Measurements from ENCODE around the gene CPEB1. TPM values are rescaled to one million over a fixed set of nuclear protein-coding genes. Genes with fewer than 3 reads are reported as not detected.
A peak's percentile ranks its signal among the peaks of the same experiment; 100 is the strongest.

The CPEB1 gene
- total RNA-seq, 3 donors from 2014 or later (not counting 1 experiment from before 2014, with no cell fraction given), result not detected

GRCh38 chr15:82670699-82671098, 23.5 kb upstream of the CPEB1 start:
- Mint-ChIP-seq H3K9me3 (no peaks in the 10 kb centered on the region), H3K4me3 (no peak overlapping the region), H3K27me3 (ENCODE audit: low read depth in 2 of 2) (peaks cover 7 to 20% of the 10 kb centered on the region in 2 donors), H3K27ac (no peak overlapping the region), H3K36me3 (no peaks in the 10 kb centered on the region), H3K4me1 (no peaks in the 10 kb centered on the region)
- ATAC-seq (no peak), DNase-seq (no peak)
- no peak overlapping the region for H3K4me3 ChIP-seq (ENCODE audit: low read length)
- H3K36me3 ChIP-seq (ENCODE audit: control insufficient read depth, insufficient read depth, low read length), result no peaks in the 10 kb centered on the region
- no peaks in the 10 kb centered on the region for H3K9me3 ChIP-seq (ENCODE audit: control insufficient read depth, insufficient read depth, low read length)
- no peaks in the 10 kb centered on the region for H3K4me1 ChIP-seq (ENCODE audit: control insufficient read depth, insufficient read depth, low read length)
- H3K27ac ChIP-seq (ENCODE audit: low read length), result no peak overlapping the region
- no peaks in the 10 kb centered on the region for H3K27me3 ChIP-seq (ENCODE audit: control insufficient read depth, insufficient read depth, low read length)
- no peak for TF ChIP-seq CTCF (IDR thresholded peaks at IDR 0.05)
- WGBS (ENCODE audit: insufficient coverage), result 87% methylated on average over 3 of the region's 4 CpGs
- intact Hi-C loops (cut with micrococcal nuclease), result no loop called here

GRCh38 chr15:82666606-82667005, 19.4 kb upstream of the CPEB1 start:
- TF ChIP-seq CTCF (IDR thresholded peaks at IDR 0.05), result no peak
- Mint-ChIP-seq H3K9me3 (peaks cover 0 to 3% of the 10 kb centered on the region in 2 donors), H3K4me1 (no peaks in the 10 kb centered on the region), H3K4me3 (no peak overlapping the region), H3K36me3 (no peaks in the 10 kb centered on the region), H3K27me3 (ENCODE audit: low read depth in 2 of 2) (peaks cover 15 to 23% of the 10 kb centered on the region in 2 donors), H3K27ac (no peak overlapping the region)
- WGBS (ENCODE audit: insufficient coverage), result 95% methylated on average over 10 of the region's 10 CpGs
- DNase-seq (no peak), ATAC-seq (no peak)
- Histone ChIP-seq H3K9me3 (ENCODE audit: control insufficient read depth, insufficient read depth, low read length) (no peaks in the 10 kb centered on the region), H3K4me1 (ENCODE audit: control insufficient read depth, insufficient read depth, low read length) (no peaks in the 10 kb centered on the region), H3K27ac (ENCODE audit: low read length) (no peak overlapping the region), H3K4me3 (ENCODE audit: low read length) (no peak overlapping the region), H3K36me3 (ENCODE audit: control insufficient read depth, insufficient read depth, low read length) (no peaks in the 10 kb centered on the region), H3K27me3 (ENCODE audit: control insufficient read depth, insufficient read depth, low read length) (no peaks in the 10 kb centered on the region)
- intact Hi-C loops (cut with micrococcal nuclease), result no loop called here

GRCh38 chr15:82664021-82664420, 16.9 kb upstream of the CPEB1 start:
- H3K36me3 ChIP-seq (ENCODE audit: control insufficient read depth, insufficient read depth, low read length), result no peaks in the 10 kb centered on the region
- H3K4me3 ChIP-seq (ENCODE audit: low read length), result no peak overlapping the region
- DNase-seq (no peak), ATAC-seq (no peak)
- Mint-ChIP-seq H3K9me3 (peaks cover 0 to 3% of the 10 kb centered on the region in 2 donors), H3K27me3 (ENCODE audit: low read depth in 2 of 2) (peaks cover 18 to 27% of the 10 kb centered on the region in 2 donors), H3K36me3 (no peaks in the 10 kb centered on the region), H3K4me3 (no peak overlapping the region), H3K27ac (no peak overlapping the region), H3K4me1 (no peaks in the 10 kb centered on the region)
- 88% methylated on average over 5 of the region's 5 CpGs for WGBS (ENCODE audit: insufficient coverage)
- no peaks in the 10 kb centered on the region for H3K4me1 ChIP-seq (ENCODE audit: control insufficient read depth, insufficient read depth, low read length)
- H3K27ac ChIP-seq (ENCODE audit: low read length), result no peak overlapping the region
- no peak for TF ChIP-seq CTCF (IDR thresholded peaks at IDR 0.05)
- intact Hi-C loops (cut with micrococcal nuclease), result no loop called here
- no peaks in the 10 kb centered on the region for H3K9me3 ChIP-seq (ENCODE audit: control insufficient read depth, insufficient read depth, low read length)
- no peaks in the 10 kb centered on the region for H3K27me3 ChIP-seq (ENCODE audit: control insufficient read depth, insufficient read depth, low read length)

- Histone ChIP-seq H3K36me3 (ENCODE audit: control insufficient read depth, insufficient read depth, low read length) (no peaks in the 10 kb centered on the region), H3K4me1 (ENCODE audit: control insufficient read depth, insufficient read depth, low read length) (no peaks in the 10 kb centered on the region), H3K27me3 (ENCODE audit: control insufficient read depth, insufficient read depth, low read length) (no peaks in the 10 kb centered on the region), H3K4me3 (ENCODE audit: low read length) (no peak overlapping the region), H3K27ac (ENCODE audit: low read length) (no peak overlapping the region), H3K9me3 (ENCODE audit: control insufficient read depth, insufficient read depth, low read length) (no peaks in the 10 kb centered on the region)
- Mint-ChIP-seq H3K36me3 (no peaks in the 10 kb centered on the region), H3K27ac (no peak overlapping the region), H3K27me3 (ENCODE audit: low read depth in 2 of 2) (peaks cover 18 to 21% of the 10 kb centered on the region in 2 donors), H3K9me3 (peaks cover 0 to 3% of the 10 kb centered on the region in 2 donors), H3K4me1 (no peaks in the 10 kb centered on the region), H3K4me3 (no peak overlapping the region)
- peak; percentile 31 to 68 for DNase-seq
- 24% methylated on average over 4 of the region's 4 CpGs for WGBS (ENCODE audit: insufficient coverage)
- intact Hi-C loops (cut with micrococcal nuclease), result no loop called here
- ATAC-seq, result peak in 1 of 3 donors; percentile 43
- TF ChIP-seq CTCF (IDR thresholded peaks at IDR 0.05), result no peak
Measured at GRCh38 chr15:82663186-82663600, 16.0 kb upstream of the CPEB1 start.

All from natural killer cell (primary cell).